Gastrocnemius medialis (tissue), 4 donors: Measurements from ENCODE around the gene KCNQ2. TPM values are rescaled to one million over a fixed set of nuclear protein-coding genes. Genes with fewer than 3 reads are reported as not detected.

Experiments used
- ATAC-seq, 2 donors: fragments of 150-250 bp; one replicate each; pipeline ENCODE4 v1.9.1; 2016
- DNase-seq, 2 donors: peaks; one replicate each; pipeline ENCODE4 v3.0.0-alpha.2; 2019
- H3K27ac ChIP-seq, 4 donors: fragments of 200-600 bp; sonication (generic); 1 replicate in 1 of 4; 2 replicates in 3 of 4; pipeline ENCODE4 v1.5.1; 2016 to 2018; ENCODE audit warnings: mild to moderate bottlenecking in 2 of 4, moderate library complexity in 1 of 4
- H3K27me3 ChIP-seq, 3 donors: fragments of 200-600 bp; sonication (generic) in 2 of 3; 1 replicate in 1 of 3; 2 replicates in 2 of 3; pipeline versions ENCODE4 v1.5.1 to v1.6.0; 2016 to 2019; ENCODE audit warnings: mild to moderate bottlenecking in 1 of 3, moderate library complexity in 1 of 3
- H3K36me3 ChIP-seq, 2 donors: fragments of 200-600 bp; sonication (generic) in 1 of 2; one replicate each; pipeline ENCODE4 v1.5.1; 2017 to 2018
- H3K4me1 ChIP-seq, 2 donors: fragments of 200-600 bp; sonication (generic) in 1 of 2; one replicate each; pipeline ENCODE4 v1.5.1; 2016 to 2017; ENCODE audit warnings: mild to moderate bottlenecking in 2 of 2
- H3K4me3 ChIP-seq, 4 donors: fragments of 200-600 bp; sonication (generic) in 3 of 4; 1 replicate in 1 of 4; 2 replicates in 3 of 4; pipeline ENCODE4 v1.5.1; 2016 to 2019; ENCODE audit warnings: mild to moderate bottlenecking in 2 of 4
- H3K9me3 ChIP-seq, 3 donors: fragments of 200-600 bp; sonication (generic) in 2 of 3; 1 replicate in 1 of 3; 2 replicates in 2 of 3; pipeline ENCODE4 v1.5.1; 2016 to 2019
- CTCF ChIP-seq, 5 experiments: fragments of 450-650 bp in 3 of 5; fragments of 200-600 bp in 2 of 5; sonication (generic) in 2 of 5; IDR thresholded peaks in 4 of 5; conservative IDR thresholded peaks in 1 of 5; 1 replicate in 4 of 5; 2 replicates in 1 of 5; pipeline ENCODE4 v1.5.1; 2016 to 2019; ENCODE audit warnings: antibody characterized with exemption in 5 of 5, mild to moderate bottlenecking in 3 of 5, moderate library complexity in 3 of 5
- POLR2A ChIP-seq, 2 donors: fragments of 450-650 bp; IDR thresholded peaks; one replicate each; pipeline ENCODE4 v1.6.1; 2017; ENCODE audit warnings: antibody characterized with exemption in 2 of 2, mild to moderate bottlenecking in 2 of 2, moderate library complexity in 2 of 2
- in situ Hi-C, 4 donors: fragments of 200-750 bp; cut with MboI; loops; one replicate each; pipeline versions ENCODE4 v1.15.0 to v1.8.0; 2017; ENCODE audit warnings: low sequenced_read_pairs in 4 of 4
- intact Hi-C: fragments of 100-400 bp; cut with DNase I; formaldehyde crosslinking; loops from one replicate; pipeline ENCODE4 v1.15.1; 2023; ENCODE audit warnings: low total_unique reads
- total RNA-seq, 4 donors: library from RNA; depleted of rRNA; stranded (reverse); fragments of >200 nt; gene quantifications; one replicate each; pipeline versions ENCODE4 v1.1.0 to v1.2.3, GENCODE V29; 2016

KCNQ2 gene
- total RNA-seq, 4 donors from 2014 or later, result not detected

DNA sequence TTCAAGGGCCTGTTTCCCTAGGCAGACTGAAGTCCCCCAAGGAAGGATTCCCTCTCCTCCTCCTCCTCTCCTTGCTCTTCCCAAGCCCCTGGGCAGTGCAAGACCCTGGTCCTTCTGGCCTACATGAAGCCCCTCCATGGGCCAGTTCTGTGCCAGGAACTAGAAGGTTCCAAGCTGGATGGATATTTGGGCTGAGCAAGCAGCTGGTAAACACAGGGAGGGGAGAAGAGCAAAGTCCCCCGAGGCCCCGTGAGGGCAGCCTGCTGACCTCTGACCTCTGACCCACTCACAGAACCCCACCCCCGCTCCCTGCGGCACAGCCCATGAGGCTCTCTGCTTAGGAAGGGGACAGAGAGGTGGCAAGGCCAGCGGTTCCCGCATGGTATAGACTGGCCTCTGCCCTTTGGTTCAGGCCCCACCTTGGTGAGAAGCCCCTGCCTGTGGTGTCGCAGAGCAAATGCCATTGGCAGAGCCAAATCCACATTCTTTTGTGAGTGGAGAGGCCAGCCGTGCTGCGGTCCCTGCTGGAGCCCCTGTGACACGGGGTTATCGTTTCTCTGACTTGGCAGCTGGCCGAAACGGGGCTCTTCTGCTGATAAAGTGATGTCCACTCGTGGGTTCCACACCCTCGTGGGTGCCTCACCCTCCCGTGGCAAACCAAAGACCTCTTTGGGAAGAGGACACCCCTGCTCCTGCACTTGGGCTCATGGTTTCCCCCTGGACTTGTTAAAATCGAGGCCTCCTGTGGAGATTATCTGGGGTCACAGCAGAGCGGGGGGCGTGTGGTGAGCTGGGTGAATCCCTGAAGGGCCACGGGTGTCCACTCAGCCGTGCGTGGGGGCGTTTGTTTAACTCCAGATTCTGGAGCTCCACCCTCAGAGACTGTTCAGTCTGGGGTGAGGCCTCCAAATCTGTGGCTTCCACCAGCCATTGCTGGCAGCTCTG lies 109.2 kb downstream of the KCNQ2 start:
- TF ChIP-seq POLR2A (IDR thresholded peaks at IDR 0.05), result no peak
- no peak for TF ChIP-seq CTCF (IDR thresholded peaks at IDR 0.05 in 4 of 5, conservative IDR thresholded peaks at IDR 0.05 in 1 of 5)
- ATAC-seq (no peak), DNase-seq (no peak)
- intact Hi-C loops (no loop called here), in situ Hi-C loops (no loop called here)
- Histone ChIP-seq H3K27ac (no peak overlapping the region), H3K27me3 (peaks cover 22 to 28% (median 22%) of the 10 kb centered on the region in 3 donors), H3K4me1 (no peaks in the 10 kb centered on the region), H3K9me3 (no peaks in the 10 kb centered on the region), H3K4me3 (no peak overlapping the region), H3K36me3 (no peaks in the 10 kb centered on the region)

- ATAC-seq (no peak), DNase-seq (no peak)
- in situ Hi-C loops, result no loop called here
- H3K27me3 ChIP-seq, result peaks cover 22 to 28% (median 22%) of the 10 kb centered on the region in 3 donors
- H3K4me3 ChIP-seq, result no peak overlapping the region
- H3K9me3 ChIP-seq, result no peaks in the 10 kb centered on the region
- no peaks in the 10 kb centered on the region for H3K36me3 ChIP-seq
- no peaks in the 10 kb centered on the region for H3K4me1 ChIP-seq
- H3K27ac ChIP-seq, result no peak overlapping the region
- TF ChIP-seq CTCF (IDR thresholded peaks at IDR 0.05 in 4 of 5, conservative IDR thresholded peaks at IDR 0.05 in 1 of 5), result no peak
- no peak for TF ChIP-seq POLR2A (IDR thresholded peaks at IDR 0.05)
- intact Hi-C loops, result no loop called here
Measured at GRCh38 chr20:63362436-63363009, 109.9 kb downstream of the KCNQ2 start.

GRCh38 chr20:63361519-63362435 lies 110.7 kb downstream of the KCNQ2 start:
- no peak for DNase-seq
- in situ Hi-C loops, result no loop called here
- Histone ChIP-seq H3K27me3 (peaks cover 22 to 28% (median 22%) of the 10 kb centered on the region in 3 donors), H3K27ac (no peak overlapping the region), H3K36me3 (no peaks in the 10 kb centered on the region), H3K9me3 (no peaks in the 10 kb centered on the region), H3K4me3 (no peak overlapping the region), H3K4me1 (no peaks in the 10 kb centered on the region)
- TF ChIP-seq CTCF (IDR thresholded peaks at IDR 0.05 in 4 of 5, conservative IDR thresholded peaks at IDR 0.05 in 1 of 5), result no peak
- TF ChIP-seq POLR2A (IDR thresholded peaks at IDR 0.05), result no peak
- intact Hi-C loops, result no loop called here
- ATAC-seq, result no peak

DNA sequence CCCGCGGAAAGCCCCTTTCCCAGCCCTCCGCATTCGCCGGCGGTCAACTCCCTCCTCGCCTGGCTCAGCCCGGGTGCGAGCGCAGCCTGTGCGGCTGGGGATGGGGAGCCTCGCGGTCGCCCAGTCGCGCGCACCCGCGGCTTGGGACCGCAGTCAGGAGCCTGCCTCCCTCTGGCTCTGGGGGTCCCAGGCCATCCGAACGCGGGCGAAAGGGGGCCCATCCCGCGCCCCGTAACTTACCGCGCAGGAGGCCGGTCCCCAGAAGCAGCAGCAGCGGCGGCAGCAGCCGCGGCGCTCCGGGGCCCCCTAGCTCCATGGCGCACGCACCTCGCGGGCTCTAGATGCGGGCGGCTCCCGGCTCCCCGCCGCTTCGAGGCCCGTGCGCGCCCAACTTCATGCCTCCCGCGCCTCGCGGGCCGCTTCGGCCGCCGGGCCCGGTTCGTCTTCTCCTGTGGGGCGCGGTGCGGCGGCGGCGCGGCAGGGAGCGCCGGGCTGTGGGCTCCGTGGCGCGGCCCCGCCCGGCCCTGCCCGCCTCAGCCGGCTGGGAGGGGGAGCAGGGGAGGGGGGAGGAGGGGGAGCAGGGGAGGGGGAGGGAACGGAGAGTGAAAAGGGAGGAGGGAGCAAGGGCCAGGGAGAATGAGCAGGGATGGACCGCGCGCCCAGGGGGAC lies 111.5 kb downstream of the KCNQ2 start, which contains the start of gene CHRNA4:
CHRNA4 (minus strand) TSS at position 500 of the 669 bp plus-strand sequence; CDS start at position 316, 184 bp downstream.
- no peak within 1 kb of the TSS for H3K4me3 ChIP-seq
- no peak for ATAC-seq
- H3K27me3 ChIP-seq, result peaks cover 22 to 28% (median 22%) of the 10 kb centered on the region in 3 donors
- in situ Hi-C loops, result no loop called here
- H3K4me1 ChIP-seq, result no peaks in the 10 kb centered on the region
- no peak for TF ChIP-seq POLR2A (IDR thresholded peaks at IDR 0.05)
- TF ChIP-seq CTCF (IDR thresholded peaks at IDR 0.05 in 4 of 5, conservative IDR thresholded peaks at IDR 0.05 in 1 of 5), result no peak
- no peak for DNase-seq
- intact Hi-C loops, result no loop called here
- H3K27ac ChIP-seq, result no peak within 1 kb of the TSS
- no peaks in the 10 kb centered on the region for H3K9me3 ChIP-seq
- H3K36me3 ChIP-seq, result no peaks in the 10 kb centered on the region
